ENCODE measurements around the gene PRUNE1.
A peak's percentile ranks its signal among the peaks of the same experiment; 100 is the strongest.

The PRUNE1 gene

DNA sequence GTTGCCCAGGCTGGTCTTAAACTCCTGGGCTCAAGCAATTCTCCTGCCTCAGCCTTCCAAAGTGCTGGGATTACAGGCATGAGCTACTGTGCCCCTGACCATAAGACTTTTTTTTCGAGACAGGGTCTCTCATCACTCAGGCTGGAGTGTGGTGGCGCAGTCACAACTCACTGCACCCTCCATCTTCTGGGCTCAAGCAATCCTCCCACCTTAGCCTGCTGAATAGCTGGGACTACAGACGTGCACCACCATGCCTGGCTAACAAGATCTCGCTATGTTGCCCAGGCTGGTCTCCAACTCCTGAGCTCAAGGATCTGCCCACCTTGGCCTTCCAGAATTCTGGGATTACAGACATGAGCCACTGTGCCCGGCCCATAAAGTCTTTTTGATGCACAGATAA is 41.2 kb downstream of the PRUNE1 start:
- no peak for DNase-seq (ENCODE audit: low read depth in 1 of 2, low spot score in 1 of 2)

DNA sequence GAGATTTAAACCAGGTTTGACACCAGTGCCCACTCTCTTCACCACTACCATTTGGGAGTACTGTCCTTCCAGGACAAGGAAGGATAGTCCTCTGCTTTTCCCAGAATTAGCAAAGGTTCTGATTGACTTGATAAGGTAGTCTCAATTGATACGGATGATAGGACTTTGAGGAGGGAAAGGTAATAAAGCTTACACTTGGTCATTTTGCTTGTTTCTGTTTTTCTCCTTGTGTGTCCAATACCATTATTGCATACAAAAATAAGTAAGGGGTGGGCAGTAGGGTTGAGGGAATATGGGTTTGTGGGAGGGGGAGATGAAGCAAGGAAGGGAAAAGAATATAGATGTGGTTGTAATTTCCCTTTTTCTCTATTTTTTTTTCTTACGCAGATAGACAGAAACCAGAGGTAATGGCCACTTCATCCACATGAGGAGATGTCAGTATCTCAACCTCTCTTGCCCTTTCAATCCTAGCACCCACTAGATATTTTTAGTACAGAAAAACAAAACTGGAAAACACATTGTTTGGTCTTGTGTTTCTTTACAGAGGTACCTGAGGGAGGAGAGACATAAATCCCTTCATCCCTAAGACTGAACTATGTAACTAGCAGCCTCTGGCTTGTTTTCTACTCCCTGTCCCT is 41.9 kb downstream of the PRUNE1 start:
- DNase-seq (ENCODE audit: low read depth in 1 of 2, low spot score in 1 of 2): no peak

DNA sequence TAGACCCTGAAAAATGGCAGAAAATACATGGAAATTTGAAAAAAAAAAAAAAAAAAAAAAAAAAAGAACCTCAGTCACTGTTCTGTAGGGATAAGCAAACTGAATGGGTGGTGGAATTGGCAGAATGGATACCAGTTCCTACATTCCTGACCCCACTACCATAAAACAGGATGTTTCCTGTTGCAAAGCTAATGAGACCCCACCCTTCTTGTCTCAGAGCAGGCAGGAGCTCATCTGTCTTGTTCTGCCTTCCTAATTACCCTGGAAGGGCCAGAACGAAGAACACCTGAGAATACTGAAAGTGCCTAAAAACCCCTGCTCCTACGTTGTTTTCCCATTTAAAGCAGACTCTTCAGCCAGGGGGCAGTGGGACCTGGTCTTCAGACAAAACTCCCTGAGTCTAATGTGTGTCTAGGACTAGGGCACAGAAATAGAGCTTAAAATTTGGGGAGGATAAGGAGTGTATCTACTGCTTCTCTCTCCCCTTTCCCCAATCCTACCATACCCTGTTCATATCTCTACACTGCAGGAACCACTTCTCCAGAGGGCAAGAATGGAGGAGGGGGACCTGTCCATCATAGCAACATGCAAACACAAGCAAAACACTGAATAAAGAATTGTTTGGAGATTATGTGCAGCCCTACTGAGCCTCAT is 43.2 kb downstream of the PRUNE1 start:
- DNase-seq (ENCODE audit: low read depth in 1 of 2, low spot score in 1 of 2): no peak

DNA sequence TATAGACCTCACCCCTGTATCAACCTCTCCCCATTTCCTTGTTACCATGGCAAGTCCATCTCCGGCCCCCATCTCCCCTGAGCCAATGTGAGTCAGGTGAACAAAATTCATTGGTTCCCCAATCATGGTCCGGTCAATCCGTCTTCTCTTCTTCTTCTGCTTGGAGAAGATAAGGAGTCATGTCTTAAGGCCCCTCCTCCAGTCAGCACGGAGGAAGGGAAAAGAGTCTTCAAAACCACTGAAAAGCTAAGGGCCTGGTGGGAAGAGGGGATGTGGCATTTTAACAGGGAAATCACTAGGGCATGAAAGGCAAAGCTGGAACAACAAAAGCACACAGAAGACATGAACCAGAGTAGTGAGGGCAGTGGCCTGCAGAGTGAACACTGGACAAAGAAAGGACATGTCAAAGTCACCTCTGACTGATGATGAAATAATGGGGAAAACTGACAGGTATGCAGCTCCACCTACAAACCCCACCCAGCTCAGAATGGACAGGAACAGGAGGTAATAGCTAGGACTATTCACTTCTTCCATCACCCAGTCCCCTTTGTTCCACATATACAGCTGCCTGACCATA is 46.8 kb downstream of the PRUNE1 start:
- no peak for DNase-seq (ENCODE audit: low read depth in 1 of 2, low spot score in 1 of 2)

DNA sequence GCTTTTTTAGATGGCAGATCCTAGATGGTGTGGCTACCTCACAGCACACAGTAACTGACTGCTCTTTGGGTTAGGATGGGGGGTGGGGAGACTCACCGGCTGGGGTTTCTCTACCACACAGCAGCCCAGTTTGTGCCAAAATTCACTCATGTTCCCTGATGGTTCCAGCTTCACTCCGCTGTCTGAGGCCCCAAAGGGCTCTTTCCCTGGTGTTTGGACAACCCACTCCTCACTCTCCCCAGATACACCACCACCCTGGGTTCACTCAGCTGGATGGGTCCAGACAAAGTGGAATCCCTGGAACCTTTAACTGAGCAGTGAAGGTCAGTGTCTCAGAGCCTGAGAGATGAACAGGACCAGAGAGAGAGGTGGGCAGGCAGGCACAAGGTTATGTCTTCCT is 47.3 kb downstream of the PRUNE1 start:
- DNase-seq (ENCODE audit: low read depth in 1 of 2, low spot score in 1 of 2): no peak

DNA sequence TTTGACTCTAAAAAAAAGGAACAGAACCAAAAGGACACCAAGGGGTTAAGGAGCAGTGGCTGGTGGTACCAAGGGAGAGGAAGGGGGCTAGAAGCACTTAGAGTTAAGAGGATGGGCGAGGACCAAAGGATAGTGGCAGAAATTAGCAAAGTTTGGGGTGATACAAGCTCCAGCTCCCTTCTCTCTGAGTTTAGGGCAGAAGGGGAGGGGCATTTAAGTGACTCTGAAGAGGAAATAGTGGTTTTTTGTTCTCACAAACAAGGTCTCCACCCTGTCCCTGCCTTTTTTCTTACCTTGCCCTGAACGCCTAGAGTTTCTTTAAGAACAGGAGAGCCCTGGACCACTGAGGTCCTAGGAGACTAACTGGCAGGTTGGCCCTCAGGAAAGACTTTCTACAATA is 47.9 kb downstream of the PRUNE1 start:
- DNase-seq (ENCODE audit: low read depth in 1 of 2, low spot score in 1 of 2): no peak

DNA sequence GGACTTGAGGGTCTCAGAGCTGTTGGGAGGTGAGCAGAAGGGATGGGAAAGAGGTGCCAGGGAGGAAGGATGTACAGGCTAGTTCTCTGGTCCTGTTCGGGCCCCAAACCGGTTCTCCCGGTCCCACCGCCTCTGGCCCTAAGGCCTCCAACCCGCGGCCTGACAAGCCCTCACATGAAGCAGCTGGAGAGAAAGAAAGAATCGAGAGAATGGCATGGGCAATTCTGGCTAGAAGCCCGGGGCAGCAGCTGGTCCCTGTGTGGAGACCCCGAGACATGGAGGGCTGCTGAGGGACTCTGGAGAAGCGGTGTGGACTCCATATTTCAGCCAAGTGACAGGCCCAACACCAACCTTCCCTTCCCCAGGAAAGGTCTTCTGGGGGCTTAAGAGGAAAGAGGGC is 50.4 kb downstream of the PRUNE1 start:
- DNase-seq (ENCODE audit: low read depth in 1 of 2, low spot score in 1 of 2): no peak

DNA sequence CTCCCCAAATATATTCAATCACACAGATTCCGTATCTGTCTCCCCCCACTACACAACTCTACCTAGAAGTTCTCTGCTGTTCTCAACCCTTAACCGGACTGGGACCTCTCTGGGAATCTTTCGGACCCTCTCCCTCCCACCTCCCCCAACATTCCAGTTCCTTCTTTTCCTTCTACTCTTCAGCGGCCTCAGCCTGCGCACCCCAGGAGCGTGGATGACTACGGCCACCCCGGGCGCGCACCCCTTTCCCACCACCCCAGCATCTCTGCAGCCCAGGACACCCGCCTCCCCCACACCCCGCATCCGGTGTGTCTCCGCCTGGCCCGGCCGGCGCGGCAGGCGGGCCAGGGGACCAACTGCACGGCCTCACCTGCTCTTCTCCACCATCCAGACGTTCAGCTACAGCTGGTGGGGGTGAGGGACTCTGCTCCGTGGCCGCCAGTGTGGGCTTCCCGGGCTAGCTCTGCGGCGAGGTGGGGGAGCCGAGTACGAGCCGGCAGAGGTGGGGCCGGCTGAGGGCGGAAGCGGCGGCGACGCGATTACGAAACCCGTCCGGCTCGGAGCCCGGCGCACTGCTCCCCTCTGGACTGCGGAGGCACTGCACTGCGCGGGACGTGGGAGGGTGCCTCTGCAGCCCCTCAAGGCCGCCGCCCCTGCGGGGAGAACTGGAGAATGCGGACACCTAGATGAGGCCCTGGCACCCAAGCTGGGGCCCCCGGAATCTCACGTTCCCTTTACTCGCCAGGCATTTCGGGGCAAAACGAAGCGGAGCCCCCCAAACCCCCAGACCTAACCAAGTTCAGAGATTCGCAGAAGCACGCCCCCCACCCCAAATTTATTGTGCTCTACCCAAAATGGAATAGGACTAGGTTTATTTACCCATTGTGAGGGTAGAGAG is 51.1 kb downstream of the PRUNE1 start, which contains the start of gene CDC42SE1:
Gene CDC42SE1 (minus strand): TSS at position 514 of the 898 bp plus-strand sequence. CDS start 3,892 bp downstream, outside the sequence.
- DNase-seq (ENCODE audit: low read depth in 1 of 2, low spot score in 1 of 2): peak; percentile 67 to 73

DNA sequence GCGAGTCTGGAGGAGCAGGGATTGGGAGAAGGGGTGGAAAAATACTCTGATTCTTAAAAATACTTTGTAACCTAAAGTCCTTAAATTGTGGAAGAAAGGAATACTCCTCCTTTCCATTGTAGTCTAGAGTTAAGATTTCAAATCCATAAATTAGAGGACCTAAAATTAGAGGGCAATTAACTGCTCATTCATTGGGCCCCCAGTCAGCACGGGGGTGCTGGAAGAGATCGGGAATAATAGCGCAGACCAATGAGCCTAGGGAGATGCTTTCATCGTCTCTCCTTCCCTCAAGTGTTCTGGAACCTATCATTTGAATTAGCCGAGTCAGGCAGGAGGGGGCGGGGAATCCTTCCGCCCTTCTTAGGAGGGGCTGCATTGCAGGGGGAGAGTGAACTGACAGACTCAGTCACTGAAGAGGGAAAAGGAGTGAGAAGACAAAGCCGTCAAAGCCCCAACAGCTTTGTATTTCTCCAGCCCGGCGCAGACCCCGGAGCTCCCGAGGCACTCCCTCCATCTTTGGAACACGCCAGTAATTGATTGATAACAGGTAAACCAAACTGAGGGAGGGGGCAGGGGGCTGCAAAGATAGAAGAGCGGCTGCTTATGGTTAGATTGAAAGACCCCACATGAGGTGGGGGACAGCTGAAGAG is 51.9 kb downstream of the PRUNE1 start, which contains the start of gene MLLT11:
Gene MLLT11 (plus strand): TSS at position 391 of the 650 bp plus-strand sequence. CDS start 6,828 bp downstream, outside the sequence.
- no peak for DNase-seq (ENCODE audit: low read depth in 1 of 2, low spot score in 1 of 2)

DNA sequence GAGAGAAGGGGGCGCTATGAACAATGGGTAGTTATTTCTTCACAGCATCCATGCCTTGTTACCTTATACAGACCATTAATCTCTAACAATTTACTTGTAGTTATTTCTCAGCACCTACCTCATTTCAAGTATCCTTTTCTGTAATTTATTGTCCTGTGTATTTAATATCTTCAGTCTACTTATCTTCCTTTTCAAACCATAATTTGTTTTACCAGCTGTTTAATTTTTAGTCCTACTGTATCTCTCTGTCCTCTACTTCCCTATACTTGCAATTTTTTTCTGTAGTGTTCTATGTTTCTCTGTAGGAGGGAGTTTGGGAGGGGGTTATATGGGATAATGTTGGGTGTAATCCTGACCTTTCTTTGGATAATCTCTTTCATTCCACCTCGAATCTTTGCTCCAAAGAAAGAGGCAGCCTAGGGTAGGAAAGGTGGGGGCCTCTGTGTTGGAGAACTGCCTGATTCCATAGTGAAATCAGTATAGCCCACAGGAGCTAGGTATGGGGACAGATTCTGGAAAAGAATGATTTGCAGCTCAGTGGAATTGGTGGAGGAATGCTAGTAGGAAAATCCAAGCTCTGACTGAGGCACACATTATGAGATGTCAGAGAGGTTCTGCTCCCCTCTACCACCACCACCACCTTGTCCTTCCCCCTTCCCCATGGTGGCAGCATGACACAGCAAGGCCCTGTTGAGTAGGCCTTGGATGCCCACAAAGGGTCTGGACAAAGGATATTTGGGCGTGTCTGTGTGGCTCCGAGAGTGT is 52.6 kb downstream of the PRUNE1 start:
- DNase-seq (ENCODE audit: low read depth in 1 of 2, low spot score in 1 of 2): no peak

DNA sequence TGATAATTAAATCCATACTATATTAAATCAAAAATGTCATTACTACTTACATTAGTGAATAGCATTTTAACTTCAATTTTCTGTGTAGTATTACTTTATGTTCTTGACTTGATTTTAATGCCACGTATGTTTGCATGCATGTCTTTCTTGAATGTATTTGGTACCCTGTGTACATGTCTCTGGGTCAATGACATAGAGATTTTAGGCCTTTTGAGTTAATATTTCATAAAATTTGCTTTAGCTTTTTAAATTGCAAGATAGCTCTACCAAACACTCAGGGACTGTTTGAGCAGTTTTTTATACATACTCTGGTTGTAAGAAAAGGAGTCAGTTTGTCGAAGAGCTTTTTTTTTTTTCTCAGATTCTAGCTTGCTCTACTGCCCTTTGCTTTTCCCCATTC is 53.5 kb downstream of the PRUNE1 start:
- no peak for DNase-seq (ENCODE audit: low read depth in 1 of 2, low spot score in 1 of 2)

DNA sequence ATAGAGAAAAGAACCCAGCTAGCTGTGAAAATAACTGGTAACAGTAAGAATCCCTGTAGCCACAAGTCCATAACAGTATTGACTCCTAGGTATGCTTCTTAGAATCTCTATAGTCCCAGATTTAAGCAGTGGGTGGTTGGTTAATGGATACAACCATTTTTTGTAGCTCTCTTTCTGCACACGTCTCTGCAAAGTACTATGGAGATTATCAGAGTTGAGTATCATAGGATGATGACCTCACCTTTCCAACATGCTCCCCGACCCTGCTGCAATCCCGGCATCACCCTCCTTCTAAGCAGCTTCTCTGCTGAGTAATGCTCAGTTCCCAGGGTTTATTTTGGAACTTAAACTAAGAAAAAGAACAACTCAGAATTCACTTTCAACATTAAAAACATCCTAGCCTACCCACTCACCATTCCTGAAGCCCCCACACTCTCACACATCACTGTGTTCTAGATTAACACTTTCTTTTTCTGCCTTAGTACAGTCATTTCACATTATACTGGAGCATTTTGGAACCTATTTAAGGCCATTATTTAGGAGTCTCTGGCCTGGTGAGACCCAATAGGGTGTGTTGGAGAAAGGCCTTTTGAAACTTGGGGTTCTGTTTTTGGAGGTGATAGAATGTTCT is 54.6 kb downstream of the PRUNE1 start:
- DNase-seq (ENCODE audit: low read depth in 1 of 2, low spot score in 1 of 2): no peak

DNA sequence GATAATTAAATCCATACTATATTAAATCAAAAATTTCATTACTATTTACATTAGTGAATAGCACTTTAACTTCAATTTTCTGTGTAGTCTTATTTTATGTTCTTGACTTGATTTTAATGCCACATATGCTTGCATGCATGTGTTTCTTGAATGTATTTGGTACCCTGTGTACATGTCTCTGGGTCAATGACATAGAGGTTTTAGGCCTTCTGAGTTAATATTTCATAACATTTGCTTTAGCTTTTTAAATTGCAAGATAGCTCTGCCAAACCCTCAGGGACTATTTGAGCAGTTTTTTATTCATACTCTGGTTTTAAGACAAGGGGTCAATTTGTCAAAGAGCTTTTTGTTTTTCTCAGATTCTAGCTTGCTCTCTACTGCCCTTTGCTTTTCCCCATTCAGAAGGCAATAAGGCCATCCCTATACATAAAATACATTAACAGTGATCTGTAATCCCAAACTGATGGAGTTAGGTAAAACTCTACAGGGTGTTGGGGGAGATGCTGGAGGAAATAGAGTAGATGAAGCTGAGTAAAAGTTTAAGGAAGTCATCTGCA is 56.9 kb downstream of the PRUNE1 start:
- DNase-seq (ENCODE audit: low read depth in 1 of 2, low spot score in 1 of 2): no peak

DNA sequence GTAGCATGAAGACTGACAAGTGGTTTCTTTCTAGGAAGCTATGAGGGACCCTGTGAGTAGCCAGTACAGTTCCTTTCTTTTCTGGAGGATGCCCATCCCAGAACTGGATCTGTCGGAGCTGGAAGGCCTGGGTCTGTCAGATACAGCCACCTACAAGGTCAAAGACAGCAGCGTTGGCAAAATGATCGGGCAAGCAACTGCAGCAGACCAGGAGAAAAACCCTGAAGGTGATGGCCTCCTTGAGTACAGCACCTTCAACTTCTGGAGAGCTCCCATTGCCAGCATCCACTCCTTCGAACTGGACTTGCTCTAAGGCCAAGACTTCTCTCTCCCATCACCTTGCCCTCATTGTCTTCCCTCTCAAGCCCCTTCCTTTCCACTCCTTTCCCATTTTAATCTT is 58.9 kb downstream of the PRUNE1 start:
- no peak for DNase-seq (ENCODE audit: low read depth in 1 of 2, low spot score in 1 of 2)

DNA sequence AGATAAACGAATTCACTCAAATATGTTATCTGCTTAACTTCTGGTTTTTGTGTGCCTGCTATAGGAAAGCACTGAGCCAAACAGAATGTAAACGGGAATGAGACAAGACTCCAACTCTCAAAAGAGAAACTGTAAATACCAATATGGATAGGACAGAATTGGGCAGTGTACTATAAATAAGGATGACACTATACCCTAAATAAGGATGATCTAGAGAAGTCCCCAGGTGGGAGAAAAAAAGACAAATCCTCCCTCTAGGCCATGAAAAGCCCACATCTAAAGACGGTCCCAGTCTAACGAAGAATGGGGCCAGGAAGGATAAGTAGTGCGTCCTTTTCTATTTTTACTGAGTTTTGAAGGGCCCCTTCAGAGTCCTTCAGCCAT is 60.8 kb downstream of the PRUNE1 start:
- DNase-seq (ENCODE audit: low read depth in 1 of 2, low spot score in 1 of 2): no peak

DNA sequence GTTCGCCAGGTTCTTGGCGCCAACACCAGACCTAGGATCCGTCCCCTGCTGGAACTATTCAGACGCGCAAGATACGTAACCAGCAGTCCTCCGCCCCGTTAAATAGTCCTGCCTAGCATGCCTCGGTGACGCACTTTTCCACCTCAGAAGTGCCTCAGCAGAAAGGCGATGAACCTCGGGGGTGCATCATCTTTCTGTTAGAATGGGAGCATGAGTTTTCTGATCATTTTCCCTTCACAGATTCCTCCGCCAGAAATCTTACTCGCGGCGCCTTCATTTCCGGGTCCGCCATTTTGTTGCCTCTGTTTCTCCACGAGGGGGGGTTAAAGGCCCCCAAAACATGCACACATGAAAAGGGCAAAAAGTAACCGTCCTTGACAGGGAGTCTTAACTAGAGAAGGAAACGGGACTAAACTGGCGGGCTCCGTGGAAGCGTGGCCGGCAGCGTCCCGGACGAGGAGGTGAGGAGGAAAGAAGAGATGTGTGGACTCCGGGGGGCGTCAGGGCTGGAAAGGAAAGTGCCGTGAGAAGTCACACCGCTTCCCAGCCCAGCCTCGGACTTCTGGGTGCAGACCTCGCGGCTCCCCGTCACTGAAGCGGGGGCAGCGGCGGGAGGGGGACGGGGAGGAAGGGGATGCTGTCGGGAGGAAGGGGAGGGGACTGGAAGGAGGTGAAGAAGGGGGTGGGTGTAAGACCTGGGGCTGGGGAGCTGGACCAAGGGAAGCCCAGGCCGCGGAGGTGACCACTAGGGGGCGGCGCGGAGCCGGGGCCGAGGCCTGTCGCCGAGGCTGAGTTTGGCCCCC is 62.4 kb downstream of the PRUNE1 start, which contains the start of gene GABPB2:
Gene GABPB2 (plus strand): TSS at position 288 of the 803 bp plus-strand sequence. CDS start 17,429 bp downstream, outside the sequence.
- DNase-seq (ENCODE audit: low read depth in 1 of 2, low spot score in 1 of 2): peak; percentile 75 to 77

DNA sequence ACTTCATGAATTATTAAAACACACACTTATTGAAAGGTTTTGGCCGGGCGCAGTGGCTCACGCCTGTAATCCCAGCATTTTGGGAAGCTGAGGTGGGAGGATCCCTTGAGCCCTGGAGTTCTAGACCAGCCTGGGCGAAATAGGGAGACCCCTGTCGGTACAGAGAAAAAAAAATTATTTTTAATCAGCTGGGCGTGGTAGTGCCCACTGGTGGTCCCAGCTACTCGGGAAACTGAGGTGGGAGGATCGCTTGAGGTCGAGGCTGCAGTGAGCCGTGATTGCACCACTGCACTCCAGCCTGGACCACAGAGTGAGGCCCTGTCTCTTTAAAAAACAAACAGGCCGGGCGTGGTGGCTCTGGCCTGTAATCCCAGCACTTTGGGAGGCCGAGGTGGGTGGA is 64.0 kb downstream of the PRUNE1 start:
- no peak for DNase-seq (ENCODE audit: low read depth in 1 of 2, low spot score in 1 of 2)
